GM10266 (cell line): Measurements from ENCODE around the gene SALL4.
A peak's percentile ranks its signal among the peaks of the same experiment; 100 is the strongest.

Experiments
- DNase-seq: peaks from one replicate; pipeline ENCODE4 v3.0.0; 2012; ENCODE audit errors: extremely low spot score
- TF ChIP-seq, protein P1 (sequence below): IDR thresholded peaks from 2 replicates; pipeline ENCODE4 v1.5.1; 2012; ENCODE audit warnings: mild to moderate bottlenecking, low read depth; ENCODE audit not compliant: control insufficient read depth, insufficient read depth; ENCODE audit errors: missing control alignments

Gene SALL4

DNA sequence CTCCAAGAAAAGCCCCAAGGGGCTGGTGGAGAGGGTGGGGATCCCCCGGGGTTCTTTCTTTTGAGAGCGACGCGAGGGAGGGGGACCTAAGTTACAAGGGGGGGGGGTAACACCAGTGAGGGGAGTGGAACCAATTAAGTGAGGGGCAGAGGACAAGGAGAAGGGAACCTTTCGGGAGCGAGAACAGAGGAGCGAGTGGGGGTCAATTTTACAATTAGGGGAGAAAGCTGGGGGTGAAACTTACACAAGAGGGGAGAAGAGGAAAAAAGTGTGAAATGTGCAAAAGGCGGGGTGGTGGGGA, 548 bp downstream of the SALL4 start:
- peak; percentile 32 for DNase-seq
- TF ChIP-seq, protein P1, sequence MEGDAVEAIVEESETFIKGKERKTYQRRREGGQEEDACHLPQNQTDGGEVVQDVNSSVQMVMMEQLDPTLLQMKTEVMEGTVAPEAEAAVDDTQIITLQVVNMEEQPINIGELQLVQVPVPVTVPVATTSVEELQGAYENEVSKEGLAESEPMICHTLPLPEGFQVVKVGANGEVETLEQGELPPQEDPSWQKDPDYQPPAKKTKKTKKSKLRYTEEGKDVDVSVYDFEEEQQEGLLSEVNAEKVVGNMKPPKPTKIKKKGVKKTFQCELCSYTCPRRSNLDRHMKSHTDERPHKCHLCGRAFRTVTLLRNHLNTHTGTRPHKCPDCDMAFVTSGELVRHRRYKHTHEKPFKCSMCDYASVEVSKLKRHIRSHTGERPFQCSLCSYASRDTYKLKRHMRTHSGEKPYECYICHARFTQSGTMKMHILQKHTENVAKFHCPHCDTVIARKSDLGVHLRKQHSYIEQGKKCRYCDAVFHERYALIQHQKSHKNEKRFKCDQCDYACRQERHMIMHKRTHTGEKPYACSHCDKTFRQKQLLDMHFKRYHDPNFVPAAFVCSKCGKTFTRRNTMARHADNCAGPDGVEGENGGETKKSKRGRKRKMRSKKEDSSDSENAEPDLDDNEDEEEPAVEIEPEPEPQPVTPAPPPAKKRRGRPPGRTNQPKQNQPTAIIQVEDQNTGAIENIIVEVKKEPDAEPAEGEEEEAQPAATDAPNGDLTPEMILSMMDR: no peak

DNA sequence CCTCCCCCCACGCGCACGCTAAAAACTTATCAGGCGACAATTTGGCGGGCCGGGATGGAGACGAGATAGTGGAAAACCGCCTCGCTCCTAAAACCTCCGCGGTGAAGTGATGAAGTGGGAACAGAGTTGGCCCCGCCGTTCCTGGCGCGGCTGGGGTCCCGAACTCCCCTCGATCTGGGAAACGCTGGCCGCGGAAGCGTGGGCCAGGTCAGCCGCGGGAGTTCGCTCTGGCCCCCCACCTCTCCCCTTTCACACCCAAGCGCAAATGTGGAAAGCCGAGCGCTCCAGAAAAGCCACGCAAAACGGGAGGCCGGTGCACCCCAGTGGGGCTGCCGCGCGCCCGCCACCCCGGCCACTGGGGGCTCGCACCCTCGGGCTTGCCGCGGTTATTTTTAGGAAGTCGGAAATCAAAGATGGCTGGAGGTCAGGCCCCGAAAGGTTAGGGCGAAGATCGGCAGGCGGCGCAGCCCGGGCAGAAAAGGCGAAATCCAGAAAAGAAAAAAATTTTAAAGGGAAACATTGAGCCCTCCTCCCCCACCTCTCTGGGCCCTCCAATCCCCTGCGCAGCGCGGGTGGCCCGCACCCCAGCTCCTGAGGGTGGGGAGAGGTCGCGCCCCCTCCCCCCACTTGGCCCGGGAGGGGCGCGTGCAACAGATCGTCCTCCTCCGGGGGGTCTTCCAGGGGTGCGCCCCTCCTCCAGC, 1.0 kb downstream of the SALL4 start:
- DNase-seq: no peak
- TF ChIP-seq, protein P1: no peak

DNA sequence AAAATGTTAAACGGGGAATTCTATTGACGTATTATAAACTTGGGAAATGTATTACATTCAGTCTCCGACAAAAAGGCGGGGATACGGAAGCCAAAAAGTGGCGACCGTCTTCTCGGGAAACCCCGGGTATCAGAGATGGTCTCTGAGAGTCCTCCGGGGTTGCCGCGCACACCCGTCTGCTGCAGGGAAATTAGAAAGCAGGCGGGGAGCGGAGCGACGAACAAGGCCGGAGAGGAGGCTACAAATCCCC, 1.5 kb downstream of the SALL4 start:
- TF ChIP-seq, protein P1: no peak
- no peak for DNase-seq

DNA sequence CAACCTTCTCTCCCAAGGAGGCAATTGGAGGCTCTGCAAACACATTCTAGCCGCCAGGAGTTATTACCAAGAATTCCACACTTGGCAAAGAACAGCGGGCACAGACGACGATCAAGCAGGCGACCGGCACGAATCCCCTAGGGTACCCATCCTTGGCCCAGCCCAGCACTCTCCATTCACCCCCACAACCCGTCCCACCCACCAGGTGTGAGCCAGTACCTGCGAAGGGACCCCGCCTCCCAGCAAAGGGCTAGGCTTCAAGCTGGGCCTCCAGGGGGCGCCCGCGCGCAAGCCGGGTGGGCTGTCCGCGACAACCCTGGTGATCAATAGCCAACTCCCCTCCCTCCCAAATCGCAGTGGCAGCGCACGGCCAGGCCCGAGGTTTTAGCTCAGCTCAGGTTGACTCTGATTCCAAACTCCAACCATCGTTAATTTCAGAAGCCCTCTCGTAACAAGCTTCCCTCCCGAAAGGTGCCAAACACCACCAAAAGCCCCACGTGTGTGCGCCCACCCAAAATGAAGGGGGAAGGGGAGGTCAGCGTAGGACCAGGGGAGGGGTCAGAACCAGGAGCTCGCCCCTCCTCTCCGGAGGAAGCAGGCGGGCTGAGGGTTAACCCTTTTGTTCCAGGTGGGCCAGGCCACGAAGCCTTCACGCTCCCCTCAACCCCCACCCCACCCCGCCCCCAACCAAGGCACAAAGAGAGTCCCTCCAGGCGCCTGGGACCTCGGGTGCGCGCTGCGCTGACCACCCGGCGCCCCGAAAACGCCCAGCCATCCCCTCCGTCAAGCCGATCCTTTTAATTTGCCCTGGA, 2.1 kb downstream of the SALL4 start:
- DNase-seq: peak; percentile 81
- TF ChIP-seq, protein P1: peak; percentile 69

DNA sequence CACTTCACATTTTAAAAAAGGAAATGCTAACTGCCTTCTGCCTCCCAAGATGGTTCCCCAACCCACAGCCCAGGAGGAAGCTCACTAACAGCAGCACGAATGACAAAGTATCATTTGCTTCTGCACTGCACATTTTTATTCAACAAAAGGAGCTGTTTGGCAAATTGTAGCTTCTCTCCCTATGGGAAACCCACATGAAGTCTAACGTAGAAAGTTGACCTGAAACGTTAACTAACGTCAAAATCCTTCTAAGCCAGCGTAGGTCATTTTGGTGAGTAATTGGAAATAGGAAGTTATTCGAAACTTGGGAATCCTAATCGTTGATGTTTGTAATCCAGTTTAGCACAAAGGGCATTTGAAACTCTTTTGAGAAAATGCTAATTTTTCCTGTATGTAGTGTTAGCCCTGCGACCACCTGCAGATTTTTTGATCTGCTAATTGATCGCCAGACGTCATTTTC, 2.9 kb downstream of the SALL4 start:
- TF ChIP-seq, protein P1: no peak
- DNase-seq: no peak

DNA sequence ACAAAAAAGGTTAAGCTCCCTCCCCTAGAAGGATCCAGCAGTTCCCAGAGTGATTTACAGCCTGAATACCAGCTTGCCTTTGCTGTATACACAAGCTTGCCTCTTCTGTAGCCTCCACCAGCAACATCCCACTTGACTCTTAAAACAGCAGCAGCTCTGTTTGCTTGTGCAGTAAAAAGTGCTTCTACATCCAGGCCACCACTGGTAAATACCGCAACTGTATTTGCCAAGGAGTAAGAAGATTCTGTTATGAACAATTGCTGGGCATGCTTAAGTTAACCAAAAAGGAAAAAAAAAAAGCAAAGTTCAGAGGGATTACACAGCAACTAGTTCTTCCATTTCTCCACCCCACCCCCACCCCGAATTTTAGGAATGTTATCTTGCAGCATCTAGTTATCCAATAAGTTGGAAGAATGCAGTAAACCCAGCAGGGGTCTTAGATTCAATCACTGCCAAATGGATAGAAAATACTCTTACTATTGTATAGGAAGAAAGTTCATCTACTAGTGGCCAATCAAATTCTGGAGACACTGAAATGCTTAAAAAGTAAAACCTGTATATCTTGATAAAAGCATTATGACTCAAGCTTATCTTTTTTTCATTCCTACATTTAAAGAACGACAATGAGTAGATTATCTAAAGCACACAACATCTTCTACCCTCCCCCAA, 4.8 kb downstream of the SALL4 start:
- TF ChIP-seq, protein P1: no peak
- DNase-seq: no peak

DNA sequence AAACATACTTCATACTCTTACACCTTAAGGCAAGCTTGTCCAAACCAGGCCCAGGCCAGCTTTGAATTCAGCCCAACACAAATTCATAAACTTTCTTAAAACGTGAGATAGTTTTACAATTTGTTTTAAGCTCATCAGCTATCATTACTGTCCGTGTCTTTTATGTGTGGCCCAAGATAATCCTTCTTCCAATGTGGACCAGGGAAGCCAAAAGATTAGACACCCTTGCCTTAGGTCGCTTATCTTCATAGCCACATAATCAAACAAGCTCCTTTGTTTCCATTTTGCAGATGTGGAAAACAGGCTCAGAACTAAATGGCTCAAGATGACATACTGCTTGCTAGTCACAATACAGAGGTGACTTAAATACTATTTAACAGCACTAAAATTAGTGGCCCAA, 6.0 kb downstream of the SALL4 start:
- TF ChIP-seq, protein P1: no peak
- DNase-seq: no peak
